NCI-H82 treated with DMSO at 0.1 percent for 48 hours (cell line): Measurements from ENCODE around the gene MRPS9.

Experiments
- DNase-seq: peaks from one replicate; lab custom pipeline; 2025; ENCODE audit not compliant: unreplicated experiment; lab: John Stamatoyannopoulos, UW

The MRPS9 gene

GRCh38 chr2:105078906-105079495 is 41.1 kb downstream of the MRPS9 start:
- DNase-seq: no peak

- DNase-seq: no peak
Measured at GRCh38 chr2:105080461-105080860, 42.6 kb downstream of the MRPS9 start.

GRCh38 chr2:105081006-105081601 is 43.2 kb downstream of the MRPS9 start:
- DNase-seq: no peak

GRCh38 chr2:105082107-105082506 is 44.2 kb downstream of the MRPS9 start:
- no peak for DNase-seq

GRCh38 chr2:105085525-105085924 is 47.7 kb downstream of the MRPS9 start:
- no peak for DNase-seq

GRCh38 chr2:105087273-105087672 is 49.4 kb downstream of the MRPS9 start:
- no peak for DNase-seq

GRCh38 chr2:105090091-105090490 is 52.2 kb downstream of the MRPS9 start:
- no peak for DNase-seq

- DNase-seq: no peak
Measured at GRCh38 chr2:105092797-105093196, 54.9 kb downstream of the MRPS9 start.

GRCh38 chr2:105099153-105099552 is 61.3 kb downstream of the MRPS9 start:
- DNase-seq: no peak

GRCh38 chr2:105100046-105100840 is 62.4 kb downstream of the MRPS9 start:
- DNase-seq: no peak

- DNase-seq: no peak
Measured at GRCh38 chr2:105102001-105102400, 64.1 kb downstream of the MRPS9 start.

GRCh38 chr2:105102963-105103421 is 65.1 kb downstream of the MRPS9 start:
- DNase-seq: no peak

- peak; percentile 95 for DNase-seq
Measured at GRCh38 chr2:105103481-105103880, 65.6 kb downstream of the MRPS9 start.

GRCh38 chr2:105104208-105104731 is 66.4 kb downstream of the MRPS9 start:
- DNase-seq: no peak

GRCh38 chr2:105110295-105110829 is 72.5 kb downstream of the MRPS9 start:
- no peak for DNase-seq

- DNase-seq: no peak
Measured at GRCh38 chr2:105111365-105112150, 73.7 kb downstream of the MRPS9 start.

GRCh38 chr2:105112345-105112744 is 74.5 kb downstream of the MRPS9 start:
- no peak for DNase-seq

GRCh38 chr2:105113616-105114291 is 75.9 kb downstream of the MRPS9 start:
- DNase-seq: no peak

GRCh38 chr2:105114551-105114950 is 76.7 kb downstream of the MRPS9 start:
- DNase-seq: peak; percentile 36

GRCh38 chr2:105116348-105116747 is 78.5 kb downstream of the MRPS9 start:
- no peak for DNase-seq
